OCI-LY7 (cell line): ENCODE measurements around the gene C1orf74.

Experiments used
- CTCF ChIP-seq: fragments of 200-600 bp; sonication (generic); conservative IDR thresholded peaks from 2 replicates; pipeline ENCODE4 v1.5.1; 2014; ENCODE audit warnings: mild to moderate bottlenecking, antibody characterized with exemption, low read length, moderate library complexity, mixed read lengths
- EZH2phosphoT487 ChIP-seq: fragments of 200-600 bp; sonication (generic); IDR thresholded peaks from 2 replicates; pipeline ENCODE4 v1.6.1; 2018; ENCODE audit warnings: low read depth, borderline replicate concordance, mild to moderate bottlenecking, mixed run types, antibody characterized with exemption, low read length, moderate library complexity, mixed read lengths

GRCh38 chr1:209732725-209733124 is 51.6 kb downstream of the C1orf74 start:
- TF ChIP-seq CTCF (no peak), EZH2phosphoT487 (no peak)
